Ishikawa (cell line): ENCODE data around the gene COP1.

Experiments used
- CEBPB ChIP-seq: IDR thresholded peaks from 2 replicates; pipeline ENCODE4 v1.6.1; 2012
- CREB1 ChIP-seq: IDR thresholded peaks from 2 replicates; pipeline ENCODE4 v1.6.1; 2012; ENCODE audit warnings: low read depth
- EGR1 ChIP-seq: IDR thresholded peaks from 2 replicates; pipeline ENCODE4 v1.6.1; 2012
- EP300 ChIP-seq: IDR thresholded peaks from 2 replicates; pipeline ENCODE4 v1.6.1; 2012; ENCODE audit warnings: borderline replicate concordance
- FOXM1 ChIP-seq: IDR thresholded peaks from 2 replicates; pipeline ENCODE4 v1.6.1; 2012; ENCODE audit warnings: low read depth, borderline replicate concordance
- MAX ChIP-seq: IDR thresholded peaks from 2 replicates; pipeline ENCODE4 v1.6.1; 2012
- NFIC ChIP-seq: IDR thresholded peaks from 2 replicates; pipeline ENCODE4 v1.6.1; 2012
- RAD21 ChIP-seq: IDR thresholded peaks from 2 replicates; pipeline ENCODE4 v1.6.1; 2012; ENCODE audit warnings: low read depth
- REST ChIP-seq: IDR thresholded peaks from 2 replicates; pipeline ENCODE4 v1.6.1; 2012; ENCODE audit warnings: low read depth, mild to moderate bottlenecking
- TAF1 ChIP-seq: IDR thresholded peaks from 2 replicates; pipeline ENCODE4 v1.6.1; 2012; ENCODE audit warnings: low read depth, mild to moderate bottlenecking
- TCF12 ChIP-seq: IDR thresholded peaks from 2 replicates; pipeline ENCODE4 v1.6.1; 2012; ENCODE audit warnings: low read depth
- TEAD4 ChIP-seq: IDR thresholded peaks from 2 replicates; pipeline ENCODE4 v1.6.1; 2012
- USF1 ChIP-seq: IDR thresholded peaks from 2 replicates; pipeline ENCODE4 v1.6.1; 2012
- YY1 ChIP-seq: IDR thresholded peaks from 2 replicates; pipeline ENCODE4 v1.6.1; 2012; ENCODE audit warnings: low read depth
- ZBTB7A ChIP-seq: IDR thresholded peaks from 2 replicates; pipeline ENCODE4 v1.6.1; 2012; ENCODE audit warnings: low read depth

Gene COP1

GRCh38 chr1:175951627-175952026 lies 255.5 kb downstream of the COP1 start:
- no peak for TF ChIP-seq YY1
- TF ChIP-seq CREB1, result no peak
- no peak for TF ChIP-seq ZBTB7A
- TF ChIP-seq USF1, result no peak
- TF ChIP-seq CEBPB, result no peak
- TF ChIP-seq MAX, result no peak
- TF ChIP-seq NFIC, result no peak
- TF ChIP-seq FOXM1, result no peak
- no peak for TF ChIP-seq REST

- TF ChIP-seq NFIC (no peak), TAF1 (no peak)
Observed at GRCh38 chr1:175947771-175948170, 259.3 kb downstream of the COP1 start.

- no peak for TF ChIP-seq CREB1
- TF ChIP-seq RAD21, result no peak
- TF ChIP-seq ZBTB7A, result no peak
- TF ChIP-seq FOXM1, result no peak
- TF ChIP-seq YY1, result no peak
- no peak for TF ChIP-seq REST
- no peak for TF ChIP-seq MAX
- TF ChIP-seq EP300, result no peak
- no peak for TF ChIP-seq NFIC
- no peak for TF ChIP-seq TAF1
- no peak for TF ChIP-seq TEAD4
Observed at GRCh38 chr1:175944591-175944990, 262.5 kb downstream of the COP1 start.

- TF ChIP-seq ZBTB7A, result no peak
Observed at GRCh38 chr1:175941164-175941563, 265.9 kb downstream of the COP1 start.

- TF ChIP-seq TCF12 (no peak), RAD21 (no peak), EGR1 (no peak), USF1 (no peak), TAF1 (no peak), ZBTB7A (no peak), CREB1 (no peak), REST (no peak), CEBPB (no peak), NFIC (no peak), TEAD4 (no peak), MAX (no peak), EP300 (no peak), FOXM1 (no peak), YY1 (no peak)
Observed at GRCh38 chr1:175936736-175937135, 270.4 kb downstream of the COP1 start.
